BLaER1 treated with 17β-estradiol and CSF1 and Interleukin-3, amounts not matched to agents 10 nM and 100 nM (cell line): ENCODE measurements around the gene TCF7L2.

Experiments used
- H3K27ac ChIP-seq, 11 experiments: shearing (Covaris generic); formaldehyde crosslinking; 2 replicates each; pipeline ENCODE4 v1.8.1; 2022
- H3K27me3 ChIP-seq, 11 experiments: shearing (Covaris generic); formaldehyde crosslinking; 2 replicates each; pipeline ENCODE4 v1.8.1; 2022
- H3K36me3 ChIP-seq, 11 experiments: shearing (Covaris generic); formaldehyde crosslinking; 2 replicates each; pipeline ENCODE4 v1.8.1; 2022
- H3K4me1 ChIP-seq, 10 experiments: shearing (Covaris generic); formaldehyde crosslinking; 2 replicates each; pipeline ENCODE4 v1.8.1; 2022
- H3K4me2 ChIP-seq, 11 experiments: shearing (Covaris generic); formaldehyde crosslinking; 2 replicates each; pipeline ENCODE4 v1.8.1; 2022
- H3K4me3 ChIP-seq, 10 experiments: shearing (Covaris generic); formaldehyde crosslinking; 2 replicates each; pipeline ENCODE4 v1.8.1; 2022
- H3K9ac ChIP-seq, 11 experiments: shearing (Covaris generic); formaldehyde crosslinking; 2 replicates each; pipeline ENCODE4 v1.8.1; 2022
- H3K9me3 ChIP-seq, 11 experiments: shearing (Covaris generic); formaldehyde crosslinking; replicated peaks in 1 of 11; 2 replicates each; pipeline ENCODE4 v1.8.1; 2022
- H4K20me1 ChIP-seq, 11 experiments: shearing (Covaris generic); formaldehyde crosslinking; 2 replicates each; pipeline ENCODE4 v1.8.1; 2022
- Cebpa-rat ChIP-seq, 11 experiments: shearing (Covaris generic); IDR thresholded peaks; 2 replicates each; pipeline ENCODE4 v1.8.1; 2022

Gene TCF7L2

DNA sequence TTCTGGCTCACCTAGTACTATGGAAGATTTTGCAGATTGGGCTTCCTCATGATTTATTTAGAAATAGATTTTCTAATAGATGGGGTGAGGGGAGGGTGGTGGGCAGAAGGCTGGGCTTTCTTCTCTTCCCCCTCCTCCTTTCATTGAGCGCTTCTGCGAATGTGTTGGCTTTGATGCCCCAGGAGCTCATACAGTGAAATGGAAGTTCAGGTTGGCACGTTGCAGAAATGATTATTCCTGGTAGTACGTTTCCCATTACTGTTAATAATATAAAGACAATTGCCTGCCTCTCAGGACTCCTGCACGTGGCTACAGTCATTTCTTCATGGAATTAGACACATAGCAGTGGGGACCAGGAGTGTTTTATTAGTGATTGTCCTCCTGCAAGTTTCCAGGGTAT lies 39.8 kb downstream of the TCF7L2 start:
- H4K20me1 ChIP-seq = peaks cover 89 to 100% (median 100%) of the 10 kb centered on the region in 11 experiments
- no peak overlapping the region for H3K27ac ChIP-seq
- H3K4me1 ChIP-seq = peaks cover 31 to 42% (median 37%) of the 10 kb centered on the region in 10 experiments

DNA sequence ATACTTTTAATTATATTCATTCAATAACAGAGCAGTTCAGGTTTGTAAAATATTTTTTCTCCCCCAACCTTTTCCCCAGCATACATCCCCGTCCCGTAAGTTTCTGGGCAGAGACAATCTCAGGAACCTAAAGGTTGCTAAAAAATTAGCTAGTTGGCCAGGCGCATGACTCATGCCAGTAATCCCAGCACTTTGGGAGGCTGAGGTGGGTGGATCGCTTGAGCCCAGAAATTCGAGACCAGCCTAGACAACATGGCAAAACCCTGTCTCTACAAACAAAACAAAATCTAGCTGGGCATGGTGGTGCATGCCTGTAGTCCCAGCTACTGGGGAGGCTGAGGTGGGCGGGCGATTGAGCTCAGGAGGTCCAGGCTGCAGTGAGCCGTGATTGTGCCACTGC lies 40.2 kb downstream of the TCF7L2 start:
- H3K27ac ChIP-seq = no peak overlapping the region
- no peak overlapping the region for H3K4me3 ChIP-seq
- peaks cover 0 to 4% (median 0%) of the 10 kb centered on the region in 11 experiments; a peak in 3 of 22 replicates for H3K27me3 ChIP-seq
- H3K4me2 ChIP-seq = no peak overlapping the region
- peaks cover 89 to 100% (median 100%) of the 10 kb centered on the region in 11 experiments for H4K20me1 ChIP-seq
- no peak for TF ChIP-seq Cebpa-rat (IDR thresholded peaks at IDR 0.05)
- no peak overlapping the region for H3K9ac ChIP-seq
- H3K4me1 ChIP-seq = peaks cover 31 to 39% (median 37%) of the 10 kb centered on the region in 10 experiments
- peaks cover 0 to 10% (median 0%) of the 10 kb centered on the region in 11 experiments; a peak in 3 of 22 replicates for H3K9me3 ChIP-seq
- H3K36me3 ChIP-seq = peaks cover 34 to 74% (median 61%) of the 10 kb centered on the region in 11 experiments

More for the DNA sequence above, 39.8 kb downstream of the TCF7L2 start:
- no peak overlapping the region for H3K4me2 ChIP-seq
- no peak overlapping the region for H3K4me3 ChIP-seq
- peaks cover 0 to 8% (median 0%) of the 10 kb centered on the region in 11 experiments; a peak in 5 of 22 replicates for H3K27me3 ChIP-seq
- H3K9me3 ChIP-seq = peaks cover 0 to 10% (median 0%) of the 10 kb centered on the region in 11 experiments; a peak in 3 of 22 replicates
- peaks cover 34 to 70% (median 57%) of the 10 kb centered on the region in 11 experiments for H3K36me3 ChIP-seq
- TF ChIP-seq Cebpa-rat (IDR thresholded peaks at IDR 0.05) = no peak
- no peak overlapping the region for H3K9ac ChIP-seq

DNA sequence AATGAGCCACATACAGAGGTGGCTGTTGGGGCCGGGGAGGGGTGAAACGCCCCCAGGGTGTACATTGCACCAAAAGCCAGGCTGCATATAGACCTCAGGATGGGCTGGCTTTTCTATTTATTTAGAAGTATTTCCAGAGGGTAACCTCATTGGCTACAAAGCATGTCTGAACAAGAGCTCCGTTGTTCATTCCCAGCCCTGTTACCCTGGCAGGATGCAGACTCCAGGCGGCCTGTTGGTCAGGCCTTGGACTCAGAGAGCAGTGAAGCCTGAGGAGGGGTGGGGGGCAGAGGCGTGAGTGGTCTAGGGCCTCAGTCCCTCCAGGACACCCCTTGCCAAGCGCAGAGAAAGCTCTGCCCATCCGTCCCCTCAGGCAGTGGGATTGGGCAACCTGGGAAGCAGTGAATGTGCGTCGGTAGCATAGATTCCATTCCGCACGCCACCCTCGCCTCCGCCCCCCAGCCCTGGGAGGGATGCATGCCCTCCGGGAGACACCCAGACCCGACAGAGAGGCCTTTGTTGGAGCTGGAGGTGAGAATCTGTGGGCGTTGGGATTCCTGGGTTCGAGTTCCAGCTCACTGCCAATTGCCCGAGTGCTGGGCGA lies 41.9 kb downstream of the TCF7L2 start:
- Histone ChIP-seq H3K27ac (no peak overlapping the region), H4K20me1 (peaks cover 90 to 100% (median 100%) of the 10 kb centered on the region in 11 experiments), H3K4me3 (no peak overlapping the region), H3K27me3 (peaks cover 0 to 3% (median 0%) of the 10 kb centered on the region in 11 experiments; a peak in 1 of 22 replicates), H3K36me3 (peaks cover 34 to 90% (median 68%) of the 10 kb centered on the region in 11 experiments), H3K9ac (no peak overlapping the region), H3K9me3 (peaks cover 0 to 10% (median 0%) of the 10 kb centered on the region in 11 experiments; a peak in 3 of 22 replicates), H3K4me2 (no peak overlapping the region), H3K4me1 (peaks cover 27 to 36% (median 33%) of the 10 kb centered on the region in 10 experiments)
- TF ChIP-seq Cebpa-rat (IDR thresholded peaks at IDR 0.05) = no peak

DNA sequence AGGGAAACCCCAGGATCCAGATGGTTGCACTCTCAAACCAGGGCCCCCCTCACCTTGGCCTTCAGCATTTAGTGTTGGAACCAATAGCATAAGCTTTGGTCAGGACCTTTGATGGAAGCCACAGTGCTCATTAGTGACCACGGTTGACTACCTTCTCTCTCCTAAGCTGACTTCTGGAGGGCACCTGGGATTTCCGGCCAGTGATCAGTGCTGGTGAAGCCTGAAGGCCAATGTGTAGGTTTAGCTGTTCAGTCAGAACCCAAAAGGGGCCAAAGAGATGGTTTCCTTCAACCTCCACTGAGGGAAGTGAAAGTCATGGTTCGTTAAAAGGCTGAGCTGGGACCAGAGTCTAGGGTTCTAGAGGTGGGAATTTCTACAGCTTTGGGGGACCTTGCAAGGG lies 46.4 kb downstream of the TCF7L2 start:
- peaks cover 16 to 87% (median 37%) of the 10 kb centered on the region in 11 experiments; a peak in 21 of 22 replicates for H3K36me3 ChIP-seq

GRCh38 chr10:112999102-112999501 lies 49.1 kb downstream of the TCF7L2 start:
- peaks cover 7 to 68% (median 29%) of the 10 kb centered on the region in 11 experiments; a peak in 15 of 22 replicates for H3K36me3 ChIP-seq
- no peak overlapping the region for H3K9ac ChIP-seq
- no peak overlapping the region for H3K4me3 ChIP-seq
- H3K4me1 ChIP-seq = peaks cover 38 to 63% (median 55%) of the 10 kb centered on the region in 10 experiments
- no peak for TF ChIP-seq Cebpa-rat (IDR thresholded peaks at IDR 0.05)
- peaks cover 95 to 100% (median 100%) of the 10 kb centered on the region in 11 experiments for H4K20me1 ChIP-seq
- peaks cover 0 to 24% (median 0%) of the 10 kb centered on the region in 11 experiments; a peak in 4 of 22 replicates for H3K27me3 ChIP-seq
- H3K9me3 ChIP-seq = no peaks in the 10 kb centered on the region
- no peak overlapping the region for H3K27ac ChIP-seq
- H3K4me2 ChIP-seq = peak overlapping the region in 3 of 11 experiments; percentile 6 to 23 (median 6); a peak in 1 of 22 replicates

More for the DNA sequence above, 46.4 kb downstream of the TCF7L2 start:
- Histone ChIP-seq H3K9ac (no peak overlapping the region), H4K20me1 (peaks cover 91 to 100% (median 100%) of the 10 kb centered on the region in 11 experiments), H3K4me1 (peaks cover 17 to 37% (median 29%) of the 10 kb centered on the region in 10 experiments), H3K27me3 (peaks cover 0 to 14% (median 0%) of the 10 kb centered on the region in 11 experiments; a peak in 1 of 22 replicates), H3K4me3 (no peak overlapping the region), H3K4me2 (peak overlapping the region in 10 of 11 experiments; percentile 8 to 70 (median 36); a peak in 16 of 22 replicates), H3K9me3 (peaks cover 0 to 6% (median 0%) of the 10 kb centered on the region in 11 experiments; a peak in 3 of 22 replicates), H3K27ac (no peak overlapping the region)
- no peak for TF ChIP-seq Cebpa-rat (IDR thresholded peaks at IDR 0.05)

DNA sequence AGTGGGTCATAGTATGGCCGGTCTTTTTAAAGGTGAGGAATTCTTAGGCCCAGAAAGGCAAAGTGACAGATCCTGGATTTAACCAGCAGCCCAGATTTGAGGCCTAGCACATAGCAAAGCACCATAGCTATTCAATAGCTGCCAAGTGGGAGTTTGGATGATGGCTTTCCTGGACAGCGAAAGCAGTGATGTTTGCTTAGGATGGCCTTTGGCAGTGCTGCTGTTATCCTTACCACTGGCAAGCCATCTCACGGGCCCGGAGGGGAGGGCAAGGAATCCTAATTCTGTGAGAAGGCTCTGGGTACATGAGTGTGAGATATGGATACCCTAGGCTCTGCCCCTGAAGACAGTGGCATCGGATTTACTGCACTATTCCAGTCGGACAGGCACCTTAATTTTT lies 50.4 kb downstream of the TCF7L2 start:
- Histone ChIP-seq H3K27me3 (peaks cover 0 to 28% (median 0%) of the 10 kb centered on the region in 11 experiments; a peak in 4 of 22 replicates), H3K4me1 (peaks cover 38 to 72% (median 59%) of the 10 kb centered on the region in 10 experiments), H4K20me1 (peaks cover 98 to 100% (median 100%) of the 10 kb centered on the region in 11 experiments), H3K36me3 (peaks cover 10 to 71% (median 33%) of the 10 kb centered on the region in 11 experiments; a peak in 15 of 22 replicates), H3K9ac (no peak overlapping the region), H3K4me3 (no peak overlapping the region), H3K9me3 (no peaks in the 10 kb centered on the region), H3K4me2 (no peak overlapping the region; a peak in 1 of 22 replicates), H3K27ac (no peak overlapping the region)
- TF ChIP-seq Cebpa-rat (IDR thresholded peaks at IDR 0.05) = no peak

GRCh38 chr10:113000876-113001598 lies 51.0 kb downstream of the TCF7L2 start:
- H4K20me1 ChIP-seq = peaks cover 98 to 100% (median 100%) of the 10 kb centered on the region in 11 experiments
- no peak overlapping the region for H3K4me3 ChIP-seq
- TF ChIP-seq Cebpa-rat (IDR thresholded peaks at IDR 0.05) = no peak
- H3K9ac ChIP-seq = no peak overlapping the region
- H3K9me3 ChIP-seq = no peaks in the 10 kb centered on the region
- H3K27ac ChIP-seq = no peak overlapping the region
- peaks cover 35 to 74% (median 57%) of the 10 kb centered on the region in 10 experiments for H3K4me1 ChIP-seq
- peaks cover 0 to 34% (median 0%) of the 10 kb centered on the region in 11 experiments; a peak in 4 of 22 replicates for H3K27me3 ChIP-seq
- H3K36me3 ChIP-seq = peaks cover 10 to 67% (median 30%) of the 10 kb centered on the region in 11 experiments; a peak in 15 of 22 replicates
- H3K4me2 ChIP-seq = peak overlapping the region in 7 of 11 experiments; percentile 64 to 80 (median 71); a peak in 10 of 22 replicates

DNA sequence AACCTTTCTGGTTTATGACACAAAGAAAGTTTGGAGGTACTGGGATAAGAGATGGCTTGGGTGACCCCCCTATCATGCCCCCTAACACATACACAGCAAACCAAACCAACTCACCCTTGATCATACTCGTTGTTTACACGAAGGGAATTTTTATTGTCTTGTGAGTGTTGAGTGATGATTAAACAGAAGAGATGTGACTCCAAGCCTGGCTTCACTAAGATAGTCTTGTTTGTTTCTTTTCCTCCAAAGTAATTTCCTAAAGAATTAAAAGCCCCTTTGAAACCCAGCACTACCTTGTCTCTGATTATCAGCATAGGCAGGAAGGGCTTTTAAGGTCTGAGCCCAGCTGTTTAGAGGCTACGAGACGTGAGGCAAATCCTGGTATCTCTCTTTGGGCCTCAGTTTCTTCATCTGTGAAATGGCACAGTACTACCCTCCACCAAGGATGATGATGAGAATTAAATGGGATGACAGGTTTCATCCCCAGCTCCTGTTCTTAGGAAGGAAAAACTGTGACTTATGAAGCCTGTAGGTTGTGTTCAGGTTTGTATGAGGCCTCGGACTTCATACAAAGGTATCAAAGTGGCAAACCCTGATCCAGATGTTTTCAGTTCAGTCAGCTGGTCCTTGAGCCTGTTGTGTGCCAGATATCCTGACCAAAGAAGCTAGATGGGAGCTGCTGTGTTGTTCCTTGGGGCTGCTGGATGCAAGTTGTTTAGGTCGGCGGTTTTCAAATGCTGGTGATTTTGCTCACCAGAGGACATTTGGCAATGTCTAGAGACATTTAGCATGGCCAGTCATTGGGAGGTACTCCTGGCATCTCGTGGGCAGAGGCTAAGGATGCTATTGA lies 51.8 kb downstream of the TCF7L2 start:
- peaks cover 98 to 100% (median 100%) of the 10 kb centered on the region in 11 experiments for H4K20me1 ChIP-seq

More for the DNA sequence above, 51.8 kb downstream of the TCF7L2 start:
- Histone ChIP-seq H3K27ac (0 out of 22 replicates have a peak overlapping the region, but pooled peaks of 1 of the 11 experiments have one; percentile 17), H3K4me2 (peak overlapping the region; percentile 64 to 86 (median 74)), H3K4me1 (peaks cover 34 to 75% (median 57%) of the 10 kb centered on the region in 10 experiments), H3K9ac (peak overlapping the region in 4 of 11 experiments; percentile 21 to 43 (median 28); a peak in 3 of 22 replicates), H3K9me3 (no peaks in the 10 kb centered on the region), H3K27me3 (peaks cover 0 to 42% (median 0%) of the 10 kb centered on the region in 11 experiments; a peak in 4 of 22 replicates), H3K36me3 (peaks cover 10 to 61% (median 30%) of the 10 kb centered on the region in 11 experiments; a peak in 15 of 22 replicates), H3K4me3 (0 out of 20 replicates have a peak overlapping the region, but pooled peaks of 1 of the 10 experiments have one; percentile 11)
- no peak for TF ChIP-seq Cebpa-rat (IDR thresholded peaks at IDR 0.05)
